SK-N-SH treated with all-trans-retinoic acid at 6 μM for 48 hours (cell line): Measurements from ENCODE around the gene HNRNPCL4.
"Not testable (repeated sequence)": the region's sequence is repeated elsewhere in the genome, so short reads cannot be mapped to it uniquely, and the experiment has no call there.

ENCODE experiments used
- CSDC2 ChIP-seq: fragments of 250-450 bp; sonication (Bioruptor Pico); IDR thresholded peaks from 2 replicates; pipeline ENCODE4 v1.5.0; 2020; ENCODE audit warnings: mild to moderate bottlenecking, moderate library complexity
- OSR1 ChIP-seq: fragments of 250-450 bp; sonication (Bioruptor Pico); IDR thresholded peaks from 2 replicates; pipeline ENCODE4 v1.8.0; 2022; ENCODE audit warnings: moderate library complexity, mild to moderate bottlenecking, inconsistent platforms
- ZFP3 ChIP-seq: fragments of 250-450 bp; sonication (Bioruptor Pico); IDR thresholded peaks from 2 replicates; pipeline ENCODE4 v1.5.0; 2020; ENCODE audit warnings: mild to moderate bottlenecking, moderate library complexity

DNA sequence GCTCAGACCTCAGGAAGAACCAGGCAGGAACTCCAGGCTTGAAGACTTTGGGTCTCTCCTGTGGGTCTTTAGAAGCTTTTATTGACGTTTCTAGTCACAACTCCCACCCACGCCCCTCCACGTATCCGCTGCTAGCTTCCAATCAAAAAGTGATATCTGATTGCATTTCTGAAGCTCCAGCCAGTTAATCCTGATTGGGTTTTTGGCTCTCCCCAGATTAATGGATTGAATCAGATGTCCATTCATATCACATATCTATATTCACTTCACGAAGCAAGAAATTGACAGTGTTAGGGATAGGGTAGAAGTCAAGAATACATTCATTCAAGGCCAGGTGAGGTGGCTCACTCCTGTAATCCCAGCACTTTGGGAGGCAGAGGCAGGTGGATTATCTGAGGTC is 9.5 kb downstream of the HNRNPCL4 start, which contains the start of gene PRAMEF26:
- TF ChIP-seq OSR1, ZFP3, CSDC2 (CRISPR knock-in tag): not testable (repeated sequence)
